Sigmoid colon (tissue), 7 donors: ENCODE measurements around the gene FBXW4. TPM values are rescaled to one million over a fixed set of nuclear protein-coding genes. Genes with fewer than 3 reads are reported as not detected.

Experiments
- DNase-seq: peaks from one replicate; pipeline ENCODE4 v3.0.0-alpha.2; 2019
- H3K27ac ChIP-seq, 4 donors: fragments of 200-600 bp; sonication (generic); one replicate each; pipeline ENCODE4 v1.5.1; 2016 to 2019; ENCODE audit warnings: mild to moderate bottlenecking in 1 of 4
- H3K27me3 ChIP-seq, 3 donors: fragments of 200-600 bp; sonication (generic); one replicate each; pipeline ENCODE4 v1.5.1; 2019; ENCODE audit warnings: mild to moderate bottlenecking in 1 of 3
- H3K36me3 ChIP-seq, 4 donors: fragments of 200-600 bp; sonication (generic); one replicate each; pipeline ENCODE4 v1.5.1; 2016 to 2019
- H3K4me1 ChIP-seq, 4 donors: fragments of 200-600 bp; sonication (generic); one replicate each; pipeline ENCODE4 v1.5.1; 2017 to 2019
- H3K4me3 ChIP-seq, 4 donors: fragments of 200-600 bp; sonication (generic); one replicate each; pipeline ENCODE4 v1.5.1; 2017 to 2019; ENCODE audit warnings: mild to moderate bottlenecking in 2 of 4, moderate library complexity in 1 of 4
- H3K9me3 ChIP-seq, 4 donors: fragments of 200-600 bp in 3 of 4; sonication (generic) in 3 of 4; one replicate each; pipeline versions ENCODE4 v1.5.1 to v1.6.1; 2013 to 2019
- EP300 ChIP-seq, 4 donors: sonication (generic); formaldehyde crosslinking; IDR thresholded peaks; one replicate each; pipeline ENCODE4 v1.6.1; 2017; ENCODE audit warnings: antibody characterized with exemption in 4 of 4
- POLR2A ChIP-seq, 2 donors: fragments of 450-650 bp; IDR thresholded peaks; one replicate each; pipeline ENCODE4 v1.6.1; 2016; ENCODE audit warnings: antibody characterized with exemption in 2 of 2, mild to moderate bottlenecking in 2 of 2, moderate library complexity in 2 of 2
- POLR2AphosphoS5 ChIP-seq, 4 donors: sonication (generic); formaldehyde crosslinking; IDR thresholded peaks; one replicate each; pipeline ENCODE4 v1.6.1; 2017; ENCODE audit warnings: antibody characterized with exemption in 4 of 4
- WGBS, 2 donors: extraction: QIAGEN DNeasy Blood & Tissue Kit; methylation state at CpG; one replicate each; pipeline ENCODE4 v1.1.7; 2013; 5-methylcytosine and 5-hydroxymethylcytosine counted together
- intact Hi-C: fragments of 100-400 bp; cut with DNase I; formaldehyde crosslinking; loops from one replicate; pipeline ENCODE4 v1.15.1; 2023
- polyA plus RNA-seq, 3 donors: library from polyadenylated mRNA; stranded (reverse); fragments of 200-250 nt; gene quantifications; one replicate each; pipeline ENCODE4 v1.2.3, GENCODE V29; 2013
- total RNA-seq, 4 donors: library from RNA; depleted of rRNA; stranded (reverse); fragments of >200 nt; gene quantifications; one replicate each; pipeline ENCODE4 v1.1.0, GENCODE V29; 2016
- TF ChIP-seq, protein P1 (sequence below), 4 experiments: fragments of 450-650 bp in 3 of 4; fragments of 200-600 bp in 1 of 4; IDR thresholded peaks; one replicate each; pipeline ENCODE4 v1.5.1; 2016 to 2019; ENCODE audit warnings: antibody characterized with exemption in 4 of 4, mild to moderate bottlenecking in 3 of 4, moderate library complexity in 2 of 4
- donor health status: healthy with polysubstance abuse.
- donor health status: Bipolar disorder and iron deficiency.
- donor health status: healthy.

Gene FBXW4
- total and polyA plus RNA-seq, 7 donors: 28.4 to 122 (median 89.7) TPM

DNA sequence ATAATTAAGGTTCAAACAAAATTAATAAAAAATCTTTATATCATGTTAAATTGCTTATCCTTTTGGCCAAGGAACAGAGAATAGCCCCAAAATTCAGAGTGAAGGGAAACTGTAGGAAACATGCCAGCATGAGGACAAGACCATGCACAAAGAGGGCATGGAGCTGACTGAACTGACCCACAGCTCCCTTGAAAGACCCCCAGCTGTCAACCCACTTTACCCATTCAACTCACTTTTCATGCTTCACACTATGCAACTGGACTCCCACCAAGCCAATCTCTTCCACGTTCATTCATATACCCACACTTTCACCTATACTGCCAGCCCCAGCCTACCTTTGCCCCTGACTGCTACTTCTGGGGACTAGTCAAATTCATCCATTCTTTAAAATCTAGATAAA lies 10.2 kb downstream of the FBXW4 start:
- intact Hi-C loops: no loop called here
- no peak overlapping the region for H3K4me3 ChIP-seq
- WGBS, 2 donors: 92 to 94% methylated on average over 1 of the region's 1 CpG
- no peak for DNase-seq
- peaks cover 0 to 28% (median 16%) of the 10 kb centered on the region in 4 donors for H3K4me1 ChIP-seq
- TF ChIP-seq, protein P1, sequence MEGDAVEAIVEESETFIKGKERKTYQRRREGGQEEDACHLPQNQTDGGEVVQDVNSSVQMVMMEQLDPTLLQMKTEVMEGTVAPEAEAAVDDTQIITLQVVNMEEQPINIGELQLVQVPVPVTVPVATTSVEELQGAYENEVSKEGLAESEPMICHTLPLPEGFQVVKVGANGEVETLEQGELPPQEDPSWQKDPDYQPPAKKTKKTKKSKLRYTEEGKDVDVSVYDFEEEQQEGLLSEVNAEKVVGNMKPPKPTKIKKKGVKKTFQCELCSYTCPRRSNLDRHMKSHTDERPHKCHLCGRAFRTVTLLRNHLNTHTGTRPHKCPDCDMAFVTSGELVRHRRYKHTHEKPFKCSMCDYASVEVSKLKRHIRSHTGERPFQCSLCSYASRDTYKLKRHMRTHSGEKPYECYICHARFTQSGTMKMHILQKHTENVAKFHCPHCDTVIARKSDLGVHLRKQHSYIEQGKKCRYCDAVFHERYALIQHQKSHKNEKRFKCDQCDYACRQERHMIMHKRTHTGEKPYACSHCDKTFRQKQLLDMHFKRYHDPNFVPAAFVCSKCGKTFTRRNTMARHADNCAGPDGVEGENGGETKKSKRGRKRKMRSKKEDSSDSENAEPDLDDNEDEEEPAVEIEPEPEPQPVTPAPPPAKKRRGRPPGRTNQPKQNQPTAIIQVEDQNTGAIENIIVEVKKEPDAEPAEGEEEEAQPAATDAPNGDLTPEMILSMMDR (IDR thresholded peaks at IDR 0.05): no peak
- H3K9me3 ChIP-seq: no peaks in the 10 kb centered on the region
- no peaks in the 10 kb centered on the region for H3K36me3 ChIP-seq
- H3K27me3 ChIP-seq: no peaks in the 10 kb centered on the region
- H3K27ac ChIP-seq: no peak overlapping the region

GRCh38 chr10:101683276-101683675 lies 11.7 kb downstream of the FBXW4 start:
- no peaks in the 10 kb centered on the region for H3K36me3 ChIP-seq
- TF ChIP-seq, protein P1 (IDR thresholded peaks at IDR 0.05): no peak
- TF ChIP-seq POLR2AphosphoS5 (IDR thresholded peaks at IDR 0.05): no peak
- no peak for TF ChIP-seq POLR2A (IDR thresholded peaks at IDR 0.05)
- no peak for TF ChIP-seq EP300 (IDR thresholded peaks at IDR 0.05)
- peak overlapping the region in 1 of 4 donors; percentile 52 for H3K27ac ChIP-seq
- H3K9me3 ChIP-seq: no peaks in the 10 kb centered on the region
- WGBS, 2 donors: 91 to 97% methylated on average over 3 of the region's 3 CpGs
- no peak for DNase-seq
- no peak overlapping the region for H3K4me3 ChIP-seq
- H3K4me1 ChIP-seq: peaks cover 0 to 25% (median 12%) of the 10 kb centered on the region in 4 donors
- intact Hi-C loops: no loop called here
- H3K27me3 ChIP-seq: no peaks in the 10 kb centered on the region

GRCh38 chr10:101682172-101682825 lies 12.7 kb downstream of the FBXW4 start:
- Histone ChIP-seq H3K4me3 (peak overlapping the region in 3 of 4 donors; percentile 8 to 26 (median 18)), H3K4me1 (peaks cover 0 to 25% (median 12%) of the 10 kb centered on the region in 4 donors), H3K36me3 (no peaks in the 10 kb centered on the region), H3K27me3 (no peaks in the 10 kb centered on the region), H3K27ac (peak overlapping the region; percentile 1 to 52 (median 28)), H3K9me3 (no peaks in the 10 kb centered on the region)
- no peak for TF ChIP-seq POLR2A (IDR thresholded peaks at IDR 0.05)
- TF ChIP-seq, protein P1 (IDR thresholded peaks at IDR 0.05): no peak
- no peak for TF ChIP-seq POLR2AphosphoS5 (IDR thresholded peaks at IDR 0.05)
- no peak for TF ChIP-seq EP300 (IDR thresholded peaks at IDR 0.05)
- no peak for DNase-seq
- intact Hi-C loops: no loop called here
- 8 to 21% methylated on average over 2 of the region's 2 CpGs for WGBS, 2 donors

DNA sequence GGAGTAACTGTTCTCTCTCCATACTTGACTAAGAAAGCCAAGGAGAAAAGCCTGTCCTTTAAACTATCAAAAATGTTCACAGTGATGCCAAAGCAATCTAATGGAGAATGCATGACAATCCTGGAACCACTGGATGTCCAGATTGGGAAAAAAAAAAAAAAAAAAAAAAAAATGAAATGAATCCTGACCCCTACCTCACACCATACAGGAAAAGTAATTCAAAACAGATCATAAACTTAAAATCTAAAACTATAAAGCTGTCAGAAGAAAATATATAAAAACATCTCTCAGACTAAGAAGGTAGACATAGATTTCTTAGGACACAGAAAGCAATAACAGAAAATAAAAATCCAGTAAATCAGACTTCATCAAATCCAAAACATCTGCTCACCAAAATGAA lies 18.4 kb downstream of the FBXW4 start:
- H3K36me3 ChIP-seq: peaks cover 16 to 41% (median 23%) of the 10 kb centered on the region in 4 donors
- H3K4me1 ChIP-seq: peaks cover 0 to 7% (median 0%) of the 10 kb centered on the region in 4 donors
- no peak for TF ChIP-seq POLR2A (IDR thresholded peaks at IDR 0.05)
- no peak for TF ChIP-seq POLR2AphosphoS5 (IDR thresholded peaks at IDR 0.05)
- TF ChIP-seq EP300 (IDR thresholded peaks at IDR 0.05): no peak
- TF ChIP-seq, protein P1 (IDR thresholded peaks at IDR 0.05): no peak
- H3K9me3 ChIP-seq: no peaks in the 10 kb centered on the region
- H3K27me3 ChIP-seq: no peaks in the 10 kb centered on the region
- no peak overlapping the region for H3K4me3 ChIP-seq
- no peak for DNase-seq
- intact Hi-C loops: no loop called here
- no peak overlapping the region for H3K27ac ChIP-seq

DNA sequence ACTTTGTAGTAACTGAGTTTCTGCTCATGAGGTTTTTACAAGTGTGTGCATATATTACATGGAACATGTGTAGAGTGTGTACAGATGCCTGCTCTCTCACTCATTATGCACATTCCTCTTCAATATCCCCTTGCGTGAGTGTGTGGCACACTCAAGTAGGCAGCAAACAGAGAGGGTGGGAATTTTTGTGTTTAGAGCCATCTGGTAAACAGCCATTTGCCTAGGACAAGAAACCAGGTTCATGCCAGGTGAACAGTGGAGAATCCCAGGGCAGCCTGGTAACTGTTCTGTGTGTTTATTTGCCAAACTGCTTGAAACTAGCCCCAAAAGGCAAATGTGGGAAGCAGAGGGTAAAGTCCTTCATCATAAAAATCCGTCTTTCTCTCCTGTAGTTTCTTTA lies 19.9 kb downstream of the FBXW4 start:
- TF ChIP-seq, protein P1 (IDR thresholded peaks at IDR 0.05): no peak
- TF ChIP-seq POLR2A (IDR thresholded peaks at IDR 0.05) (no peak), POLR2AphosphoS5 (IDR thresholded peaks at IDR 0.05) (no peak), EP300 (IDR thresholded peaks at IDR 0.05) (no peak)
- Histone ChIP-seq H3K36me3 (peaks cover 20 to 55% (median 27%) of the 10 kb centered on the region in 4 donors), H3K4me1 (no peaks in the 10 kb centered on the region), H3K9me3 (no peaks in the 10 kb centered on the region), H3K4me3 (no peak overlapping the region), H3K27ac (no peak overlapping the region), H3K27me3 (no peaks in the 10 kb centered on the region)
- intact Hi-C loops: no loop called here
- DNase-seq: no peak
- WGBS, 2 donors: 81 to 91% methylated on average over 2 of the region's 2 CpGs
